OCI-LY7 (cell line): ENCODE results near the gene ZNF500. TPM values are rescaled to one million over a fixed set of nuclear protein-coding genes. Genes with fewer than 3 reads are reported as not detected.

Experiments
- BruUV-seq: library from RNA; stranded (reverse); fragments of 400-500 nt; replicated peaks from 2 replicates; lab custom pipeline; 2021; lab: Mats Ljungman, UMichigan
- CTCF ChIA-PET: fragments of 300-600 bp; sonication (Branson Sonifier 250); formaldehyde crosslinking; loops from one replicate; lab custom pipeline; 2022; ENCODE audit warnings: antibody characterized with exemption; ENCODE audit not compliant: unreplicated experiment; lab: Charles Lee
- POLR2A ChIA-PET: fragments of 300-600 bp; sonication (Branson Sonifier 250); formaldehyde crosslinking; loops from one replicate; lab custom pipeline; 2022; ENCODE audit warnings: antibody characterized with exemption; lab: Charles Lee
- DNase-seq: peaks from one replicate; pipeline ENCODE4 v3.0.0-alpha.2; 2015; ENCODE audit warnings: low spot score
- H2AFZ ChIP-seq: fragments of 200-600 bp; sonication (generic), shearing (Covaris generic); 2 replicates; pipeline ENCODE4 v1.6.1; 2014; ENCODE audit warnings: mild to moderate bottlenecking, antibody characterized with exemption, low read length, moderate library complexity
- H3K27ac ChIP-seq: fragments of 200-600 bp; sonication (generic); 2 replicates; pipeline ENCODE4 v1.5.1; 2014; ENCODE audit warnings: mixed run types, low read depth, mild to moderate bottlenecking, moderate library complexity, low read length, inconsistent platforms; ENCODE audit not compliant: poor library complexity, severe bottlenecking
- H3K36me3 ChIP-seq: fragments of 200-600 bp; sonication (generic); 2 replicates; pipeline ENCODE4 v1.6.1; 2014; ENCODE audit warnings: mild to moderate bottlenecking, antibody characterized with exemption, low read length, moderate library complexity, mixed read lengths; ENCODE audit not compliant: insufficient read depth
- H3K4me1 ChIP-seq: fragments of 200-600 bp; sonication (generic); 2 replicates; pipeline ENCODE4 v1.5.1; 2014; ENCODE audit warnings: mild to moderate bottlenecking, low read length; ENCODE audit not compliant: insufficient read depth, poor library complexity, severe bottlenecking
- H3K4me2 ChIP-seq: fragments of 200-600 bp; sonication (generic); 2 replicates; pipeline ENCODE4 v1.6.1; 2014; ENCODE audit warnings: mild to moderate bottlenecking, low read length
- H3K4me3 ChIP-seq: fragments of 200-600 bp; sonication (generic); 2 replicates; pipeline ENCODE4 v1.5.1; 2014; ENCODE audit warnings: mild to moderate bottlenecking, low read depth, low read length; ENCODE audit not compliant: poor library complexity, severe bottlenecking
- H3K79me2 ChIP-seq: fragments of 200-600 bp; sonication (generic); 2 replicates; pipeline ENCODE4 v1.6.1; 2016; ENCODE audit warnings: low read depth, mild to moderate bottlenecking, low read length, moderate library complexity, mixed read lengths; ENCODE audit not compliant: insufficient read depth
- H3K9me2 ChIP-seq: fragments of 200-600 bp; sonication (generic); 2 replicates; pipeline ENCODE4 v1.6.1; 2016; ENCODE audit warnings: mild to moderate bottlenecking, low read length, mixed read lengths; ENCODE audit not compliant: insufficient read depth
- H3K9me3 ChIP-seq: fragments of 200-600 bp; sonication (generic); 2 replicates; pipeline ENCODE4 v1.6.1; 2014; ENCODE audit warnings: mild to moderate bottlenecking, mixed run types, low read length, mixed read lengths
- H4K20me1 ChIP-seq: fragments of 200-600 bp; sonication (generic); 2 replicates; pipeline ENCODE4 v1.6.1; 2014; ENCODE audit warnings: mild to moderate bottlenecking, antibody characterized with exemption, low read length, moderate library complexity, mixed read lengths; ENCODE audit not compliant: insufficient read depth
- EZH2phosphoT487 ChIP-seq: fragments of 200-600 bp; sonication (generic); IDR thresholded peaks from 2 replicates; pipeline ENCODE4 v1.6.1; 2018; ENCODE audit warnings: low read depth, borderline replicate concordance, mild to moderate bottlenecking, mixed run types, antibody characterized with exemption, low read length, moderate library complexity, mixed read lengths
- intact Hi-C: fragments of 100-400 bp; cut with micrococcal nuclease; formaldehyde crosslinking; loops from one replicate; pipeline ENCODE4 v1.10.0; 2022; ENCODE audit not compliant: unreplicated experiment
- total RNA-seq, 2 experiments: library from RNA; depleted of rRNA in 1 of 2; stranded (reverse); fragments of >200 nt in 1 of 2; shearing (Covaris generic) in 1 of 2; gene quantifications; 2 replicates each; pipeline ENCODE4 v1.2.3, GENCODE V29; 2014 to 2022
- TF ChIP-seq, protein P1 (sequence below): fragments of 200-600 bp; sonication (generic); conservative IDR thresholded peaks from 2 replicates; pipeline ENCODE4 v1.5.1; 2014; ENCODE audit warnings: mild to moderate bottlenecking, antibody characterized with exemption, low read length, moderate library complexity, mixed read lengths

The ZNF500 gene
- total RNA-seq, 2 experiments from 2014 or later, result 16.1 to 23.9 TPM

DNA sequence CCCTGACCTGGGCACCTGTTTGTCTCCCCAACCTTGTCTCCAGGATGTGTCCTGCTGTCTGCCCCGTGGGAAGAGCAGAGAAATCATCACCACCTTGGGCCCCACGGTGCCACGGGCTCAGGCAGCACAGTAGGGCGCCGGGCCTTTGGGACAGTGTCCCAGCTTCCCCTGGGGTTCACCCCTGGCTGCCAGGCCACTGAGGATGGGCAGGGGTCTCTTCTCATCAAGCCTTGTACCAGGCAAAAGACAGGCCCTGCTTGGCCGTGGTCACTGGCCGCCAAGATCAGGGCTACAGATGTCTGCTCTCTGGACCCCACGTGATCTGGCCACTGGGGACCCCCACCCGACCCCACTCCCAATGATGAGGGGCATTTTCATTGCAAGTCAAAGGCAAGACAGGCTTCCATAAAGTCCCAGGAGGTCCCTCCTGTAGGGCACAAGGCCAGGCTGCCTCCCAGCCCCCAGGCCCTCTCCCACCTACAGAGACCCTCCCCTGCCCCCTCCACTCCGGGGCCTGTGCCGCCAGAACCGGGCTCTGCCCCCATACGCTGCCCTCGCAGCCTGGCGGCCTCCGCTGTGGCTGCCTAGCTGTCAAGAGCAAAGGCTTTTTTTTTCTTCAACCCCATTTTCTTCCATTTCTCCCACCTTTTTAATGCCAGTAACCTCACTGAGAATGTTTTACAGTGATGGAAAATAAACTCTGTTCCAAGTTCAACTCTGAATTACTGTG is 18.1 kb downstream of the ZNF500 start:
- ChIA-PET POLR2A (interaction anchor here (0.7 kb wide), 1 partner anchor 258 kb away, joined by 7 read pairs; no protein-coding TSS in a partner anchor), CTCF (no interaction called here)
- no TSS peak for BruUV-seq
- intact Hi-C loops, result no loop called here
- no peak for TF ChIP-seq EZH2phosphoT487
- TF ChIP-seq, protein P1, sequence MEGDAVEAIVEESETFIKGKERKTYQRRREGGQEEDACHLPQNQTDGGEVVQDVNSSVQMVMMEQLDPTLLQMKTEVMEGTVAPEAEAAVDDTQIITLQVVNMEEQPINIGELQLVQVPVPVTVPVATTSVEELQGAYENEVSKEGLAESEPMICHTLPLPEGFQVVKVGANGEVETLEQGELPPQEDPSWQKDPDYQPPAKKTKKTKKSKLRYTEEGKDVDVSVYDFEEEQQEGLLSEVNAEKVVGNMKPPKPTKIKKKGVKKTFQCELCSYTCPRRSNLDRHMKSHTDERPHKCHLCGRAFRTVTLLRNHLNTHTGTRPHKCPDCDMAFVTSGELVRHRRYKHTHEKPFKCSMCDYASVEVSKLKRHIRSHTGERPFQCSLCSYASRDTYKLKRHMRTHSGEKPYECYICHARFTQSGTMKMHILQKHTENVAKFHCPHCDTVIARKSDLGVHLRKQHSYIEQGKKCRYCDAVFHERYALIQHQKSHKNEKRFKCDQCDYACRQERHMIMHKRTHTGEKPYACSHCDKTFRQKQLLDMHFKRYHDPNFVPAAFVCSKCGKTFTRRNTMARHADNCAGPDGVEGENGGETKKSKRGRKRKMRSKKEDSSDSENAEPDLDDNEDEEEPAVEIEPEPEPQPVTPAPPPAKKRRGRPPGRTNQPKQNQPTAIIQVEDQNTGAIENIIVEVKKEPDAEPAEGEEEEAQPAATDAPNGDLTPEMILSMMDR, result no peak
- Histone ChIP-seq H3K9me2 (no peaks in the 10 kb centered on the region), H2AFZ (no peak overlapping the region), H3K9me3 (no peaks in the 10 kb centered on the region), H3K79me2 (no peaks in the 10 kb centered on the region), H3K4me1 (peaks cover 15% of the 10 kb centered on the region), H3K4me3 (no peak overlapping the region), H3K4me2 (no peak overlapping the region), H3K27ac (no peak overlapping the region), H3K36me3 (peaks cover 25% of the 10 kb centered on the region; the same call in 1 of the 2 replicates), H4K20me1 (no peaks in the 10 kb centered on the region)
- no peak for DNase-seq

DNA sequence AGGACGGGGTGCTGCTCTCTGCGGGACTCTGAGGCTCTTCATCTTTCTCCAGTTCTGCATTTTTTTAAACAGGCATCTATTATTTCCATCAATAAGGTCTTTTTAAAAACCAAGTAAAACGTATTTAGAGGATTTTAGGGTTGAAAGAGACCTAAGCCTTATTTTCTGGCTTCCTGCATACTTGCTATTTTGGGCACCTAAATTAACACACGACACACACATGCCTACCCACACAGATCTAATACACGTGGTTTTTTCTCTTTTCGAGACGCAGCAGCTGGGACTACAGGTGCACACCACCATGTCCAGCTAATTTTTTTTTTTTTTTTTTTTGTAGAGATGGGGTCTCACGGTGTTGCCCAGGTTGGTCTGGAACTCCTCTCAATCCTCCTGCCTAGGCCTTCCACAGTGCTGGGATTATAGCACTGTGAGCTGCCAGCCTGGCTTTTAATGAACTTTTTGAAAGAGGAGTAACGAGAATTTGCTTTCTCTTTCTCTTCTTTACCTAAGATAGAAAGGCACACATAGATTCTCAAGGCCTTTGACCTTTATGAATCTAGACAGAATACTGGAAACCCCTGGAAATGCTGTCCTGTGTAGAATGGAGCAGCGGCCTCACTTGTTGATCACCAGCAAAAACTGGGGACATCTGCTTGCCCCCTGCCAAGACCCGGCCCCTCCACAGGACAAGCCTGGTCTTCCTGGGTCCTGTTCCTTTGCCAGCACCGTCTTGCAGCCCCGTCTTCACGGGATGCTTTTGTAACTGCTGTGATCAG is 18.9 kb downstream of the ZNF500 start:
- Histone ChIP-seq H3K36me3 (peaks cover 19% of the 10 kb centered on the region; the same call in 1 of the 2 replicates), H3K9me2 (no peaks in the 10 kb centered on the region), H3K79me2 (no peaks in the 10 kb centered on the region), H3K4me3 (no peak overlapping the region), H3K9me3 (no peaks in the 10 kb centered on the region), H3K27ac (no peak overlapping the region), H2AFZ (no peak overlapping the region), H3K4me2 (peak overlapping the region; percentile 14; the same call in 1 of the 2 replicates), H3K4me1 (peaks cover 15% of the 10 kb centered on the region), H4K20me1 (no peaks in the 10 kb centered on the region)
- intact Hi-C loops, result no loop called here
- no peak for DNase-seq
- BruUV-seq, result TSS peak; percentile 36
- ChIA-PET CTCF (no interaction called here), POLR2A (interaction anchor here (0.6 to 1.3 kb wide), 6 partner anchors 9 to 258 kb away, joined by 3 to 9 read pairs (median 3); no protein-coding TSS in a partner anchor)
- no peak for TF ChIP-seq EZH2phosphoT487
- TF ChIP-seq, protein P1, result no peak
